Cardiac muscle cell (in vitro differentiated cells and primary cell): ENCODE results near the gene GGTA1. TPM values are rescaled to one million over a fixed set of nuclear protein-coding genes. Genes with fewer than 3 reads are reported as not detected.

ENCODE experiments used
- DNase-seq, 2 donors: peaks; one replicate each; pipeline versions ENCODE4 v3.0.0 to v3.0.0-alpha.2; 2010 to 2017; ENCODE audit warnings: low read depth in 1 of 2, low spot score in 1 of 2
- H3K27ac ChIP-seq: fragments of 200-600 bp; sonication (generic); 2 replicates; pipeline ENCODE4 v1.5.1; 2016
- H3K27me3 ChIP-seq: fragments of 200-600 bp; sonication (generic); 2 replicates; pipeline ENCODE4 v1.6.0; 2016; ENCODE audit warnings: control low read depth
- H3K36me3 ChIP-seq: fragments of 200-600 bp; sonication (generic); 2 replicates; pipeline ENCODE4 v1.5.1; 2016; ENCODE audit warnings: control low read depth
- H3K4me1 ChIP-seq: fragments of 200-600 bp; sonication (generic); 2 replicates; pipeline ENCODE4 v1.8.1; 2017; ENCODE audit warnings: low read depth, mild to moderate bottlenecking, mixed run types
- H3K4me3 ChIP-seq: fragments of 200-600 bp; sonication (generic); 2 replicates; pipeline ENCODE4 v1.5.1; 2016; ENCODE audit warnings: mild to moderate bottlenecking
- H3K9me3 ChIP-seq: fragments of 200-600 bp; sonication (generic); 2 replicates; pipeline ENCODE4 v1.5.1; 2017; ENCODE audit warnings: low read depth, mild to moderate bottlenecking, control low read depth
- CTCF ChIP-seq: IDR thresholded peaks from 2 replicates; pipeline ENCODE4 v1.5.1; 2012; ENCODE audit warnings: low read depth, mild to moderate bottlenecking, low read length
- polyA plus RNA-seq: library from polyadenylated mRNA; unstranded; fragments of >200 nt; fragmentation: Nextera tagmentation; extraction: Ambion mirVana; gene quantifications from 2 replicates; pipeline ENCODE4 v1.2.1, GENCODE V29; 2016
- total RNA-seq: library from RNA; depleted of rRNA; stranded (reverse); fragments of >200 nt; gene quantifications from 2 replicates; pipeline ENCODE4 v1.2.3, GENCODE V29; 2016

GGTA1 gene
- total and polyA plus RNA-seq, 2 experiments from 2014 or later: 1.6 TPM; not detected in 1

GRCh38 chr9:121424024-121424432, 75.6 kb downstream of the GGTA1 start:
- H3K36me3 ChIP-seq: no peaks in the 10 kb centered on the region
- H3K4me1 ChIP-seq: no peaks in the 10 kb centered on the region
- no peak overlapping the region for H3K27ac ChIP-seq
- DNase-seq: no peak
- no peak for TF ChIP-seq CTCF
- no peaks in the 10 kb centered on the region for H3K27me3 ChIP-seq
- H3K9me3 ChIP-seq: no peaks in the 10 kb centered on the region
- H3K4me3 ChIP-seq: no peak overlapping the region

GRCh38 chr9:121411993-121412392, 87.7 kb downstream of the GGTA1 start:
- no peaks in the 10 kb centered on the region for H3K9me3 ChIP-seq
- TF ChIP-seq CTCF: no peak
- no peak overlapping the region for H3K27ac ChIP-seq
- no peaks in the 10 kb centered on the region for H3K4me1 ChIP-seq
- no peaks in the 10 kb centered on the region for H3K27me3 ChIP-seq
- DNase-seq: no peak
- no peak overlapping the region for H3K4me3 ChIP-seq
- no peaks in the 10 kb centered on the region for H3K36me3 ChIP-seq

- Histone ChIP-seq H3K9me3 (no peaks in the 10 kb centered on the region), H3K4me1 (no peaks in the 10 kb centered on the region), H3K4me3 (no peak overlapping the region), H3K36me3 (no peaks in the 10 kb centered on the region), H3K27ac (no peak overlapping the region), H3K27me3 (no peaks in the 10 kb centered on the region)
- DNase-seq: no peak
- no peak for TF ChIP-seq CTCF
These were observed 93.7 kb downstream of the GGTA1 start for GRCh38 chr9:121405899-121406298.

Other genes with a start within 250 kb of the GGTA1 start
- gene GSN, start 231.7 kb downstream of the GGTA1 start, total RNA-seq: 285 and 310 TPM in 2 replicates
- 268 and 299 TPM in 2 replicates for gene GSN, start 231.7 kb downstream of the GGTA1 start, polyA plus RNA-seq
- gene STOM, start 129.6 kb downstream of the GGTA1 start, total RNA-seq: 11.2 and 13.6 TPM in 2 replicates
- gene STOM, start 129.6 kb downstream of the GGTA1 start, polyA plus RNA-seq: 11.7 and 19.5 TPM in 2 replicates
- gene DAB2IP, start 151.8 kb upstream of the GGTA1 start, total RNA-seq: 105 TPM in 2 replicates
- gene DAB2IP, start 151.8 kb upstream of the GGTA1 start, polyA plus RNA-seq: 25.7 and 31.7 TPM in 2 replicates